Coronary artery (tissue), 2 donors: ENCODE measurements around the gene GYPE.
"Not testable (repeated sequence)": the region's sequence is repeated elsewhere in the genome, so short reads cannot be mapped to it uniquely, and the experiment has no call there.

ENCODE experiments used
- DNase-seq: peaks from one replicate; pipeline ENCODE4 v3.0.0-alpha.2; 2017; ENCODE audit warnings: low spot score
- H3K27ac ChIP-seq, 2 donors: fragments of 200-600 bp; sonication (generic); one replicate each; pipeline ENCODE4 v1.5.1; 2016 to 2019
- H3K4me3 ChIP-seq: fragments of 200-600 bp; sonication (generic); 2 replicates; pipeline ENCODE4 v1.5.1; 2016; ENCODE audit warnings: mild to moderate bottlenecking, moderate library complexity

Gene GYPE

GRCh38 chr4:143839413-143839812 is 65.9 kb downstream of the GYPE start:
- not testable (repeated sequence) for DNase-seq, H3K4me3 ChIP-seq

GRCh38 chr4:143834196-143834595 is 71.2 kb downstream of the GYPE start:
- DNase-seq, H3K4me3 ChIP-seq: not testable (repeated sequence)

More at GRCh38 chr4:143839413-143839812, 65.9 kb downstream of the GYPE start:
- not testable (repeated sequence) for H3K27ac ChIP-seq

DNA sequence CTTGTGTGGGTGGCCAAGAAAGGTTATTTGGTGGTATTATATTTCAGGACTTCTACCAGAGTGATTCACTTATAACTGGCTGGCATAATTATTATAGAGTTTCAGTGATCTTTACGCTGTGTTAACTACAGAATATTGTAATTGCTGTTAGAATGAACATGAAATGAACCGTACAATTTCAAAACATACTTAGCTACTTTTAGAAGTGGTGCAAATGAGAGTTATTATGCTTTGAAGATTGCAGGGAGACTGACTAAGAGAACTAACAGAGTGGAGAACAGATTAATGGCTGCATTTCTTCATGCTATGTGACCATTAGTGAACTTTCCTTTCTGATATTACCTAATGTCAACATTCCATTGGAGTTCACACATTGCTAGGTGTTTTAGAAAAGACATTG is 71.7 kb downstream of the GYPE start:
- not testable (repeated sequence) for H3K27ac ChIP-seq, H3K4me3 ChIP-seq, DNase-seq

More at GRCh38 chr4:143834196-143834595, 71.2 kb downstream of the GYPE start:
- H3K27ac ChIP-seq = not testable (repeated sequence)

- not testable (repeated sequence) for H3K27ac ChIP-seq, DNase-seq, H3K4me3 ChIP-seq
Measured at GRCh38 chr4:143830576-143830975, 74.8 kb downstream of the GYPE start.

- H3K4me3 ChIP-seq, H3K27ac ChIP-seq, DNase-seq: not testable (repeated sequence)
Measured at GRCh38 chr4:143829239-143829620, 76.1 kb downstream of the GYPE start.
